ENCODE results near the gene TTC31.
"Not testable (repeated sequence)": the region's sequence is repeated elsewhere in the genome, so short reads cannot be mapped to it uniquely, and the experiment has no call there.

DNA sequence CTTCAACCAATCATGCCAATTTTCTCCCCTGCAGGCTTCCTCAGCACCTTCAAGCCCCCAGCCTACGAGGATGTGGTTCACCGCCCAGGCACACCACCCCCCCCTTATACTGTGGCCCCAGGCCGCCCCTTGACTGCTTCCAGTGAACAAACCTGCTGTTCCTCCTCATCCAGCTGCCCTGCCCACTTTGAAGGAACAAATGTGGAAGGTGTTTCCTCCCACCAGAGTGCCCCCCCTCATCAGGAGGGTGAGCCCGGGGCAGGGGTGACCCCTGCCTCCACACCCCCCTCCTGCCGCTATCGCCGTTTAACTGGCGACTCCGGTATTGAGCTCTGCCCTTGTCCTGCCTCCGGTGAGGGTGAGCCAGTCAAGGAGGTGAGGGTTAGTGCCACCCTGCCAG, 22.7 kb upstream of the TTC31 start:
- TF ChIP-seq POLR2A (IDR thresholded peaks at IDR 0.05; ENCODE audit: low read depth, low read length); POLR2AphosphoS5 (IDR thresholded peaks at IDR 0.05; ENCODE audit: low read depth, low read length); POU2F2 (IDR thresholded peaks at IDR 0.05; ENCODE audit: low read depth, low read length); TAF1 (IDR thresholded peaks at IDR 0.05; ENCODE audit: low read depth, low read length); SPI1 (IDR thresholded peaks at IDR 0.05; ENCODE audit: low read depth, low read length); PAX5 (IDR thresholded peaks at IDR 0.05; ENCODE audit: insufficient read depth, low read length, severe bottlenecking): not testable (repeated sequence)
